Caki2 (cell line): ENCODE results near the gene RRAD. TPM values are rescaled to one million over a fixed set of nuclear protein-coding genes. Genes with fewer than 3 reads are reported as not detected.

Source experiments
- DNase-seq: peaks from one replicate; pipeline ENCODE4 v3.0.0-alpha.2; 2015; ENCODE audit warnings: low read depth
- in situ Hi-C: cut with HindIII; loops from 2 replicates; pipeline ENCODE4 v1.10.0; 2016; ENCODE audit warnings: low sequenced_read_pairs, low pct_unique_long_range_greater_than_20kb, mixed read lengths
- total RNA-seq: library from RNA; depleted of rRNA; stranded (reverse); fragments of >200 nt; shearing (Covaris generic); gene quantifications from 2 replicates; pipeline ENCODE4 v1.2.3, GENCODE V29; 2014; ENCODE audit warnings: low replicate concordance

RRAD gene
- total RNA-seq, 1 experiment from 2014 or later: 147 TPM

DNA sequence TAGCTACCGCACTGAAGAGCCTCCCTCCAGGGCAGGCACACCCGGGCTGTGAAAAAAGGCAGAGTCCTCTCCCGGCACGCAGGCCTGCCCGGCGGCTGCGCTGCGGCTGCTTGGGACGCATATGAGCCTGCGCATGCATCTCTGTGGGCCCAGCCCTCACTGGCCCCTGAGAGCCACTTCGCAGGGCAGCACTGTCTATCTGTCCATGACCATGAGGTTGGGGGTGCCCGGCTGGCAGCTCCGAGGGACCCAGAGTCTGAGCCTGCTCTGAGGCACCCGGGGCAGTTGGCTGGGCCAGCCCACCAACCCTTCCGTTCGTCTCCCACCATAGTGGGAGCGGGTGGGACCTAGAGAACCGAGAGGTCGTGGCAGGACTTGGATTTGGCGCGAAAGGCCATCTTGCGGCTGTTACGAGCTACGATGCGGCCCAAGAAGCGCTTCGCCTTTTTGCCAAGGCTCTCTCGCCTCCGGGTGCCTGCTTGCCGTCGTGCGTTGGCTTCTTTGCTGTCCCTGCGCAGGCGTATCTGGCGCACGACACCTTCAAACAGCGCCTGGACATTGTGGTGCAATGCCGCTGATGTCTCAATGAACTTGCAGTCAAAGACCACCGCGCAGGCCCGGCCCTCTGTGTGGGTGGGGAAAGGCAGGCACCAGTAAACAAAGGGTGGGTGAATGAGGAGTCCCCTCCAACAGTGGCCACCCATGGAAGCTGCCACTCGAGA lies 3.4 kb downstream of the RRAD start:
- in situ Hi-C loops: no loop called here
- DNase-seq: no peak

DNA sequence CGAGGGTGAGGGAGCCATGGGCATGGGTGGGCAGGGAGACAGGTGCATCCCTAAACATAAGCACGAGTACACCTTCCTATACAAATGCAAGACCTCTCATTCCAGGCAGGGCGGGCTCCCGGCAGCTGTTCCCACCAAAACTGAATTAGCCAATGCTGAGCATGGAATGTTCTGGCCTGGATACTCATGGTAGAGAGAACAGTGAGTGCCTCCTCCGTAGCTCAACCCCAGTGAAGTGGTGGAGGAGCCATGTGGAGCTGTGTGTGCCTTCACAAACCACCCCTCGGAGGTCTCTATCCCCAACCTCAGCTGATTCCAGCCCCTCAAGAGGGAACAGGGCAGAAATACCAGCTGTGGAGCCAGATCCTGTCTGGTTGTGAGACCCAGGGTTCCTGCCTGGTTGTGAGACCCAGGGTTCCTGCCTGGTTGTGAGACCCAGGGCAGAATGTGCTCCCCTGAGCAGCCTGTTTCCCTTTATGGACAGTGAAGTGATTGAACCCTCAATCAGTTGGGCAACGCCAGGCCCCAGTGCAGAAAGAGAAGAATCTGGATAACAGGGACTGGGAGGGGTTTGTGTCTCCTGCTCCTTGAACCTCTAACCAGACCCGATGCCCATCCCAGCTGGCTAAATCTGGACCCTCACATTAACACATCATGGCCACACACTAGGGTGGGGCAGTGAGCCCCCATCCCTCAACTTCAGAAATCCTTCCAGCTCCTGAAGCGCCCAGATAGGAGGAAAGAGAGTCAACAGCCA lies 4.2 kb downstream of the RRAD start:
- in situ Hi-C loops: no loop called here
- no peak for DNase-seq

DNA sequence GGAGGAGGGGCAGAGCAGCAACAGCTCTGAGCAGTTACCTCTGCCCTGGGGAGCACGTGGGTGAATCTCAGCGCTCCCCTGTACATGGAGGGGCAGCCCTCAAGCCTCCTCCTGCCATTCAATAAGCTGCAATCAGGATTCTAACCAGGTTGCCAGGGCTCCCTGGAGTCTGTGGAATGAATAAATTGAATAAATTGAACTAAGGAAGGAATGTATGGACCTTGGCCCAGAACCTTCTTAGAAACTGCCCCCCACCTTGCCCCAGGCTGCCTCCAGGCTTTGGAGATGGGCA lies 5.1 kb downstream of the RRAD start:
- DNase-seq: no peak
- in situ Hi-C loops: no loop called here

DNA sequence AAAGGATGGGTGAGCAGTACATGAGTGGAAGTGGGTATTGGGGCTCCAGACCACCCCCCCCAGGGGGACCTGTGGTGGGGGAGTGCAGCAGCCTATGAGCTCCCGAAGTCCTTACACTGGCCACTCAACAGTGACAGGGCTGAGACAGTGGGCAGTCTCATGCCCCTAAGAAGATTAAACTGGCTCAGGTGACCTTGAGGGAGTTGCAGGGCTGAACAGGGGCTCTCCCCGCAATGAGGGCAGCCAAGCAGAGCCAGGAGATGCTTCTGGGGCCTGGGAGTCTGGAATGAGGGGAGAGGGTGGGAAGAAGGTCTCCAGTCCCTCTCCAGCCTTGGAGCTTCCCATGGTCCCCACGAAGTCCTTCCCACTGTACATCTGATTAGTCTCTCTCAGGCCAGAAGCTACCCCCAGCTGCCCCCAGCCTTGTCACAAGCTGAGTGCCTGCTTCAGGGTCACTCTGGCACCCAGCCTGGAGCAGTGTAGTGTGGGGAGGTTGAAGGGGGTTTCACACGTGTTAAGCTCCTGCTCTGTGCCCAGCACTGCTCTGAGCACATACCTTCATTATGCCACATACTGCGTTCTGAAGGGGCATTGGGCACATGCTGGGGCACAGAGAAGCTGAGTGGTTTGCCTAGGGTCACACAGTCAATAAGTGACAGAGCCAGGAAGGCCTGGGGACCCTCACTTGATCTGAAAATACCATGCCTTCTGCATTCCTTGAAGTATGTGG lies 5.6 kb downstream of the RRAD start:
- in situ Hi-C loops: no loop called here

DNA sequence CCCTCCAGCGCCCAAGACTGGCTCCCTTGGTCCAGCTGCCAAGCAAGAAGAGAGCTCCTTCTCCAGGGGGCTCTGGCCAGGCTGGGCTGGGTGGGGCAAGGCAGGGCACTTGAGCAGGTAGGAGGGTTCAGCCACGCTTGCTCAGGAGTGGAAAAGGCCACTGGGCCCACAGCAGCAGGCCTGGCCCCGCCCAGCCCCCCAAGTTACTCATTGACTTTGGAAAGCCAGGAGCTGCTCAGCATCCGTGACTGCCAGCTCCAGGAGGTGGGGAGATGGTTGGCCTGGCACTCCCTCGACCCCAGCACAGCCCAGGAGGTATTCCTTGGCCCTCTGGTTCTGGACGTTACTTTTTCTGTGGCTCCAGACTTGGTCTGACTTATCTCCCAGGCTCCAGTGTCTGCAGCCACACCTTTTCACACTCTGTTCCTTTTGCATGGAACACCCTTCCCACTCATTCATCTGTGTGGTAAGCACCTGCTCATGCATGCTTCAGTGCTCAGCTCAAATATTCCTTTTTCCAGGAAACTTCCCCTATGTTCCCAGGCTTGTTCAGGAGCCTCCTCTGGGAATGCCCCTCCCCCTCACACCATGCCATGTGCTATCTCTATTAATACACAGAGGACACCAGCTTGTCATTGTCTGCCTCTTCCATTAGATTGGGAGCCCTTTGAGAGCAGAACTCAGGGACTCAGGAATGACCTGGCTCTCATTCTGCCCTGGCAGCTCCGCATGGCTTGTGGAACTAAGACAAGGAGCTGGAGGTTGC lies 6.3 kb downstream of the RRAD start, which contains the start of gene CDH16:
TSS of gene CDH16 (minus strand) at position 83 of the 766 bp plus-strand sequence. CDS start 820 bp downstream, outside the sequence.
- in situ Hi-C loops: no loop called here
- DNase-seq: peak; percentile 94

More for the DNA sequence above, 5.6 kb downstream of the RRAD start:
- no peak for DNase-seq

DNA sequence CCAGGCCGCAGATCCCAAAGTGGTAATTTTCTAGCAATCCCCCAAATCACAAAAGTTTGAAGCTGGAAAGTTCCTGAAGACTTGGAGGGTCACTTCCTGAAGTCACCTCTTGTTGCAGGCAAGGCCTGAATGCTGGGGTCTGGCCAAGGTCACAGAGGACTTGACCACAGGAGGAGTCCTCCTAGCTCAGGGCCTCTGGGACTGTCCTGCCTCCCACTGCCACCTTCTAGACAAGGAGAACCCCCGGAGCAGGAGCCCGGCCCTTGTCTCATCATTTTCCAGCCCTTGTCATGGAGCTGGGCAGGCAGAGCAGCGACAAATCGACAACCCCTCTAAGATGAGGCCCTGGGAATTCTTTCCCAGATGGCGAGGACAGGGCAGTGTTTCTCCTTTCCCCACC lies 7.0 kb downstream of the RRAD start:
- in situ Hi-C loops: no loop called here
- no peak for DNase-seq

DNA sequence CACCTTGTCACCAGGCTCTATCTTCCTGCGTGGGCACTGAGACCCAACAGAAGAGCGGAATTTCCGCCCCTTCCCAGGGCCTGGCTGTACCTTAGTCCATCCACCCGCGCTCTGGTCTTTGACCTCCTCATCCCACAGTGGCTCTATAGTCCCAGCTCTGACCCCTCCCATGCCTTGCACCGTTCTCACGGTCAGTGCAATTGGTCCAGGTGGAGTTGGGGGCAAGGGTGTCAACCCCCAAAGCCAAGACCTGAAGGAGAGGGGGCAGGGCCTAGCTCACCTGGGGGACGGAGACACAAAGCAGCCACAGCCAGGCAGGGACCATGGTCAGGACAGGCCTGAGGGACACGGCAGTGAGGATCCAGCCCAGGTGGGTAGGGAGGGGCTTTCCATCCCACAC lies 7.6 kb downstream of the RRAD start:
- in situ Hi-C loops: no loop called here

DNA sequence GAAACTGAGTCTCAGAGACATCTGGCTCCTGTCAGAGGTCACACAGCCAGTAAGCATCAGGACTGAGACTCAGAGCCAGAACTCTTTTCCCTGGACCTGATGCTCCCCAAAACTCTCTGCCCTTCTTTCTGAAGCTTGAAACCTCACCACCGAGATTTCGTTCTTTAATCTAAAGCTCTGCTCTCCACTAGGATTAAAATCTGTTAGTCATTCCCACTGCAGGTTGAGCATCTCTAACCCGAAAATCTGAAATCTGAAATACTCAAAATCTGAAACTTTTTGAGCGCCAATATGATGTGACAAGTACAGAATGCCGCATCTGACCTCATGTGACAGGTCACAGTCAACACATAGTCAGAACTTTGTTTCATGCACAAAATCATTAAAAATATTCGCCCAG lies 8.8 kb downstream of the RRAD start:
- in situ Hi-C loops: no loop called here
- no peak for DNase-seq

More for the DNA sequence above, 7.6 kb downstream of the RRAD start:
- DNase-seq: no peak

DNA sequence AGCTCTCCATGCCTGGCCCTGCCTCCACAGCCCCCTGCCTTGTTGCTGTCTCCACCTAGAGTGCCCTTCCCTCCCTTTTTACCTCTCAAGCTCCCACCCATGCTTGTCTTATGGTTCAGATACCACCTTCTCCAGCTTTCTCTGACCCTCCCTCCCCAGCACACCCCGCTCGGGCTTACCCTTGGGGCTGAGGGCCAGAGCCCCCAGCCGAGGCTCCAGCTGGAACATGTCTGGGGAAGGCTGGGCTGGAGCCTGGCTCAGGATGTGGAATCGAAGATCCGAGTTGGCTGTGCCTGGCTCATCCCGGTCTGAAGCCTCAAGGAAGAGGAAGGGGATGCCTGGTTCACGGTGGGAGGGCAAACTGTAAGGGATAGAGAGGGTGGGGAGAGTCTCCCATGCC lies 10.3 kb downstream of the RRAD start:
- in situ Hi-C loops: no loop called here
- no peak for DNase-seq

DNA sequence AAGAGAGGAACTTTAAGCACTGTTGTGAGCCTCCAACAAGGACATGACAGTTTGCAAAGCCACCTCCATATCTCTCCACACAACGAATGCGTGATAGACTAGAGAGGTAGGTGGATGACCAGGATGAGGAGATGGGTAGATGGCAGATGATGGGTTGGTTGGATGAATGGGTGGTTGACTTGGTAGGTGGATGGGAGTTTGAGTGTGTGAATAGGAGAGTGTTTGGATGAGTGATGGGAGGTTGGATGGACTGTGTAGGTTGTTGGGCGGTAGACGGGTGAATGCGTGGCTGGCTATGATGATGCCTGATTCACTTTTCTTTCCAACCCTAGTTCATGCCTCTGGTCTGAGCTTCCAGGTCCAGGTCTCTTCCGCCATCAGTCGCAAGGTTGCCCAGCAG lies 10.8 kb downstream of the RRAD start:
- in situ Hi-C loops: no loop called here
- DNase-seq: no peak

DNA sequence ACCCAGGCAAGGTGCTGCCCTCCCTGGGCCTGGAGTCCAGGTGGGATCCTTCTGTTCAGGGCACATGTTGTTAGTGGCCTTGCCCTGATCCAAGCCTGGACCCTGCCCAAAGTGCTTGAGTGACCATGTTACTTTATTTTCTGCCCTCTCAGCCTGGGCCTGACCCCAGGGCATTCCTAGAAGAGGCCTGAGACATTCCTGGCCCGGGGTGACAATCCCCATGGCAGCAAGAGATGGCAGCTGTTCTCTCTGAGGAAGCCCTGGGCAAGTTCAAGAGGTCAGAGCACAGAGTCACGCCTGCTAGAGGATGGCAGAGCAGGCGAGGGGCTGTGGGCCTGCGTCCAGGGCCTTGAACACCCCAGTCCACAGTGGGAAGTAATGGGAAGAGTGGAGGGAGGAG lies 11.6 kb downstream of the RRAD start:
- in situ Hi-C loops: no loop called here
- DNase-seq: no peak

DNA sequence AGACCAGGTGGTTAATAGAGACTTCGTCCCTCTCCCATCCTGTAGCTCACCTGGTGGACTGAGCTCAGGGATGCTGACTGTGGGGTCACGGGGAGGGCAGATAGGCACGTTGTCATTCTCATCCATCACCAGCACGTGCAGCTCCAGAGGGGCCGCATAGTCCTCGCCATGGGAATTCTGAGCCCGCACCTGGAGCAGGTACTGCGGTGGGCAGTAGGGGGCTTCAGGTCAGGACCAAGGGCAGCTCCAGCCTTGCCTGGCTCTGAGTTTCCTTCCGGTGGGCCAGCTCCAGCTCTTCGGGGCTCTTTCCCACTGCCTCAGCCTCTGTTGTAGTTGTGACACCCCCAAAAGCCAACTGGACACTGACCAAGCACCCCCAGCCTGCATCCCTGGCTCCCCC lies 12.3 kb downstream of the RRAD start:
- in situ Hi-C loops: no loop called here
- no peak for DNase-seq

DNA sequence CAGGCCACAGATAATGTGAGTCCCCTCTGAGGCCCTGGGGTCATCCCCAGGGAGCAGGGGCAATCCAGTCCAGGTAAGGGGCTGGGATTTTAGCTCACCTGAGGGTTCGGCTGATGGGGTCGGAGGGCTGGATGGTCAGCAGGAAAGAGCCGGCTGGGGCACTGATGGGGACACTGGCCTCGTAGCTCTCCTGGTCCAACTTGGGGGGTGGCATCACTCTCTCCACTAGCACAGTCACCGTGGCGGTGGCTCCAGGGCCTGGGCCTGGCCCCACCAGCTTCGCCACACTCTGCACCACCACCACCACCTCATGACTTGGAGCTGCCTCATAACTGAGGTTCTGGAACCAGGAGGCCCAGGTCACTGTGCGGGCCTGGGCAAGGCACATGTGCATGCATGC lies 13.5 kb downstream of the RRAD start:
- no peak for DNase-seq
- in situ Hi-C loops: no loop called here

DNA sequence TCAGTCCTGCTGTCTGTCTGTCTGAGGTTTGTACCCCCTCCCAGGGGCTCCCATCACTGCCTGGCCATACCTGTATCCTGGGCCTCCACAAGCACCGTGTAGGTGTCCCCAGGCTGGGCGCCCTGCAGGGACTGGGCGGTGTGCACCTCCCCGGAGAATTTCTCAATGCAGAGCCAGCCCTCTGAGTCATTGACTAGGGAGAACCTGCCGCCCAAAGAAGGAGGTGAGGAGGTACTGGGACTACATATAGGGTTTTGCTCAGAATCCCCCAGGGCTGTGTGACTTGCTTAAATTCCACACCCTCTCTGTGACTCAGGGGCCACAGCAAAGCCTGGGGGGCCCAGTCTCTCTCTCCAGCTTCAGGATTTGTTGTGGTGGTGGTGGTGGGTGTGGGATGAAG lies 14.2 kb downstream of the RRAD start:
- in situ Hi-C loops: no loop called here

DNA sequence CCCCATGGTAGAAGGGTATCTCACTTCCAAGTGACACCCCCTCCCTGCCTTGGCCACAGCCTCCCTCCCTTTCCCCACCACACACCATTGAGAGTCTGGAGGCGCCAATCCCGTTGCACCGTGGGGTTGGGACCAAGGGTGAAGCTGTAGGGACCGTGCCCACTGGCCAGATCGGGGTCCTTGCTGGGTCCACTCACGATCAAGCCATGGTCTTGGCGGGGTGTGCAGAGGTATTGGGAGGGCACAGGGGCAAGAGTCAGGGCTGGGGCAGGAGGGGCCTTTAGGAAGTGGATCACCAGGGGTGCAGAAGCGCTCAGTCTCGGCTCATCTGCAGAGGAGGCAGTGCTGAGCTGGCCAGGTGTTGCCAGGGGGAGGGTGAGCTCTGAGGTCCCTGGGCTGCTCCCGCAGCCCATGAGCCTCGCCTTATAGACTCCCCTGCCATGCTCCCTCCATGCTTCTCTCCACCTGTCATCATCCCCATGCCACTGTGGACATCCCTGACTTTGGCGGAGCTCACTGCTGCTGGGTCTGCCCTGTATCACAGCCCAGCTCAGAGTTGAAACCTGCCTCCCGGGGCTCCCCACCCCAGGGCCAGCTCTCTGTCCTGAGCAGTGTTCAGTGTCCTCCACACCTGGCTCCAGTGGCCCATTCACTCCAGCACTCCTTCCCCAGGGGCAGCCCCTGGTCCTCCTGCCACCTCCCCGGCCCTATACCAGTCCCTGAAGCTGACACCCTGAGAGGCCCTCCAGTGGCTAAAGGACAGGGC lies 15.0 kb downstream of the RRAD start:
- in situ Hi-C loops: no loop called here
- DNase-seq: no peak

More for the DNA sequence above, 14.2 kb downstream of the RRAD start:
- DNase-seq: no peak

DNA sequence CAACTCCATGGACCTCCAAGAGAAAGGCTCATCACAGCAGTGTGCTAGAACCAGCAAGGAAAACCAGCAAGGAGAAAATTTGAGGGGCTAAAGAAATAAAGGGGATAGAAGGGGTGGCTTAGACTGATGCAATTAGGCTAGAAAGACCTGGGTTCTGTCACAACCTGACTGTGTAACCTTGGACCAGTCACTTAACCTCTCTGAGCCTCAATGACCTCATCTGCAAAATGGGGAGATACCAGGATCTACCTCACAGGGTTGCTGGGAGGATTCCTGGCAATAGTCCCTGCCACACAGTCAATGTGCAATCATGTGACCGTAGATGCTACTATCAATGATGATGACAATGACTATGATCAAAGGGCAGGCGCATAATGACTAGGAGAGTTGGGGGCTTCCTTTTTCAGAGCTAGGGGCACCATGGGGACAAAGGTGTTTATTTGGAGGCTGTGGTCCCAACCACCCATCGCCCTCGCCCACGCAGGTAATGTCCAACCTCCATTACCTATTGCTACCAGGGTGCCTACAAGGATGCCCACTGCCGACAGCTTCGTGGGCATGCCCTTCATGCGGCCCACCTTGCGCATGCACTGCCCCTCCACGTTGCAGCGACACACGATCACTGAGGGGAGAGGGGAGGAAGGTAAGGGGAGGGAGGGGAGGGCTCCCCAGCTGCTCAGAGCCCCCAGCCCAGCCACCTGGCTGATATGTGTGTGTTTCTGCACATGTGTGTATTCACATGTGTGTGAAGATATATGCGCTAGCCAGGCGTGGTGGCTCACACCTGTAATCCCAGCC lies 16.4 kb downstream of the RRAD start:
- in situ Hi-C loops: no loop called here
- no peak for DNase-seq

DNA sequence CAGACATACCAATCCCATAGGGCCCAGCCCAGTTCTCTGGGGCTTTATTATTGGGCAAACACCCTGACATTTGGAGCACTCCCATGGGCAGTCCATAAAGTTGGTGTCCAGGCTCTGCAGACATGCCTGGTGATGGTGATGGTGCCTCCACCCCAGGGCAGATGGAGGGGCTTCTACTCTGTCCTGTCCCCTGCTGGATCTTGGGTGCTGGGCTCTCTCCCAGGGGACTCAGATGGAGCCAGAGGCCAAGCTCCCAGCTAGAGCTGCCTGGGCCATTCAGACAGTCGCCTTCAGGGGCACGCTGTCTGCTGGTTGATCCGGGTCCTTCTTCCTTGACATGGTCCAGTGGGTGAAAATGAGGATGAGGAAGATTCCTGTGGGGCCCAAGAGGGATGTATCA lies 17.2 kb downstream of the RRAD start:
- in situ Hi-C loops: no loop called here
- no peak for DNase-seq
